Panc1 (cell line): ENCODE measurements around the gene FPR3.

ENCODE experiments used
- CTCF ChIP-seq: fragments of 450-650 bp; IDR thresholded peaks from 2 replicates; pipeline ENCODE4 v1.5.1; 2017; ENCODE audit warnings: mild to moderate bottlenecking
- REST ChIP-seq, 2 experiments: IDR thresholded peaks; 2 replicates each; pipeline ENCODE4 v1.6.1; 2011 to 2012; ENCODE audit warnings: low read depth in 2 of 2, control low read depth in 1 of 2, low read length in 1 of 2, mild to moderate bottlenecking in 1 of 2, moderate library complexity in 1 of 2; ENCODE audit not compliant: insufficient read depth in 1 of 2

DNA sequence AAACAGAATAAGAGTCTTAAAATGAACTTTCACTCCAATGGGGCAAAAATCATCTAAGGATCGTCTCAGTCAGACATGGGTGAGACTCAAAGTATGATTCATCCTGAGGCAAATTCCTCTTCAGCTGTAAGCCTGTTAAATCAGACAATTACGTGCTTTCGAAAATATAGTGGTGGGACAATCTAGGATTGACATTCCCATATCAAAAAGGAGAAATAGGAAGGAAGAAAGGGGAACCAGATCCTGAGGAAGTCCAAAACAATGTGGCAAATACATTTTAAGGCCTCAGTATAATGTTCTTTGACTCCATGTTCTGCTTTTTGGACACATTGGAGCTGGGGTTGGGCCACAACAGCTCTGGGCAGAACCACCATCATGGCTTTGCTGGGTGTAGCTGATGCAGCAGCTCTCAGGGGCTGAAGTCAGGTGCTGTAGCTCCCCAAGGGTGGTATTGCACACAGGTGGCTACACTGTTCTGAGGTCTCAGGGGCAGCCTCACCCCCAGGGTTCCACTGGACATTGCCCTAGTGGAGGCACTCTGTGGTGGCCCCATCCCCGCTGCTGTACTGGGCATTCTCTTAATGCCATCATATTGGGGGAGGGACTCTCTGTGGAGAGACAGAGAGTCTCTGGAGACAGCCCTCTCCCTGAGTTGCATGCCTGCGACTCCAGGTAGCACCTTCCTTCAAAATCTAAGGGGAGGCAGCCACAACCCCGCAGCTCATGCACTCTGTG lies 5.7 kb upstream of the FPR3 start:
- TF ChIP-seq REST (IDR thresholded peaks at IDR 0.05; ENCODE audit: insufficient read depth in 1 of 2, low read depth in 2 of 2, low read length in 1 of 2) (no peak), CTCF (no peak)
